MCF 10A (cell line): Measurements from ENCODE around the gene PIK3R3. TPM values are rescaled to one million over a fixed set of nuclear protein-coding genes. Genes with fewer than 3 reads are reported as not detected.
A peak's percentile ranks its signal among the peaks of the same experiment; 100 is the strongest.

ENCODE experiments used
- Bru-seq: library from RNA; stranded (reverse); fragments of 400-500 nt; gene quantifications from one replicate; lab custom pipeline; 2021; lab: Mats Ljungman, UMichigan
- BruChase-seq, 2 experiments: library from RNA; stranded (reverse); fragments of 400-500 nt; gene quantifications; one replicate each; lab custom pipeline; 2021; lab: Mats Ljungman, UMichigan
- BruUV-seq: library from RNA; stranded (reverse); fragments of 400-500 nt; replicated peaks from 2 replicates; lab custom pipeline; 2021; lab: Mats Ljungman, UMichigan
- CTCF ChIA-PET: fragments of 300-600 bp; sonication (Branson Sonifier 250); formaldehyde crosslinking; extraction: SDS; loops from one replicate; lab custom pipeline; 2021; ENCODE audit warnings: antibody characterized with exemption, inconsistent platforms; lab: Yijun Ruan, JAX
- POLR2A ChIA-PET: fragments of 300-600, 350-650 bp; sonication (Branson Sonifier 250); formaldehyde crosslinking; extraction: SDS; loops from one replicate; lab custom pipeline; 2020; ENCODE audit warnings: antibody characterized with exemption, inconsistent platforms; lab: Yijun Ruan, JAX
- DNase-seq: peaks from one replicate; pipeline ENCODE4 v3.0.0-alpha.2; 2018; ENCODE audit not compliant: unreplicated experiment
- H3K27ac Mint-ChIP-seq: one replicate; pipeline ENCODE4 v1.8.0; 2022; ENCODE audit warnings: mild to moderate bottlenecking, low read depth, mixed read lengths; ENCODE audit not compliant: unreplicated experiment
- H3K27me3 Mint-ChIP-seq: one replicate; pipeline ENCODE4 v1.8.0; 2022; ENCODE audit warnings: mixed read lengths; ENCODE audit not compliant: insufficient read depth, unreplicated experiment
- H3K36me3 Mint-ChIP-seq: one replicate; pipeline ENCODE4 v1.8.0; 2022; ENCODE audit warnings: mild to moderate bottlenecking, moderate library complexity, mixed read lengths; ENCODE audit not compliant: insufficient read depth, unreplicated experiment
- H3K4me1 Mint-ChIP-seq: one replicate; pipeline ENCODE4 v1.8.0; 2022; ENCODE audit warnings: mixed read lengths; ENCODE audit not compliant: insufficient read depth, unreplicated experiment
- H3K4me3 Mint-ChIP-seq: one replicate; pipeline ENCODE4 v1.8.0; 2022; ENCODE audit warnings: mild to moderate bottlenecking, moderate library complexity, mixed read lengths; ENCODE audit not compliant: unreplicated experiment
- H3K9me3 Mint-ChIP-seq: one replicate; pipeline ENCODE4 v1.8.0; 2022; ENCODE audit warnings: mixed read lengths; ENCODE audit not compliant: unreplicated experiment
- intact Hi-C: fragments of 100-400 bp; cut with micrococcal nuclease; formaldehyde crosslinking; loops from 2 replicates; pipeline ENCODE4 v1.14.1; 2022
- long read RNA-seq: library from polyadenylated mRNA; stranded (forward); transcript quantifications from one replicate; pipeline ENCODE4 v2.0.0, GENCODE V29; 2022
- total RNA-seq: library from RNA; stranded (reverse); gene quantifications from 2 replicates; pipeline ENCODE4 v1.2.3, GENCODE V29; 2022
- TF ChIP-seq, protein P1 (sequence below): fragments of 200-600 bp; IDR thresholded peaks from one replicate; pipeline ENCODE4 v1.8.0; 2022; ENCODE audit warnings: antibody characterized with exemption, mild to moderate bottlenecking; ENCODE audit not compliant: unreplicated experiment

Gene PIK3R3
- total RNA-seq (8.0 and 9.3 TPM in 2 replicates), Bru-seq, nascent RNA (percentile 63 among the genes with signal in this experiment), BruChase-seq, experiment 1, labeled RNA remaining after a 6-hour chase (percentile 82 among the genes with signal in this experiment), BruChase-seq, experiment 2, labeled RNA remaining after a 2-hour chase (percentile 90 among the genes with signal in this experiment)
- long read RNA-seq, full-length matches to known transcripts, result 26 of 26 reads
- long read RNA-seq, partial matches to known transcripts, result 0 of 26 reads
- long read RNA-seq, other reads (novel, unspliced or antisense), result 0 of 26 reads

GRCh38 chr1:46132529-46133180, at the start of gene PIK3R3:
Gene PIK3R3, minus strand, starts transcription at chr1:46132629. Its CDS starts 677 bp downstream, at chr1:46131952.
- peak within 1 kb of the TSS; percentile 100 for H3K27ac Mint-ChIP-seq
- peaks cover 43% of the 10 kb centered on the region for H3K4me1 Mint-ChIP-seq
- TF ChIP-seq, protein P1, sequence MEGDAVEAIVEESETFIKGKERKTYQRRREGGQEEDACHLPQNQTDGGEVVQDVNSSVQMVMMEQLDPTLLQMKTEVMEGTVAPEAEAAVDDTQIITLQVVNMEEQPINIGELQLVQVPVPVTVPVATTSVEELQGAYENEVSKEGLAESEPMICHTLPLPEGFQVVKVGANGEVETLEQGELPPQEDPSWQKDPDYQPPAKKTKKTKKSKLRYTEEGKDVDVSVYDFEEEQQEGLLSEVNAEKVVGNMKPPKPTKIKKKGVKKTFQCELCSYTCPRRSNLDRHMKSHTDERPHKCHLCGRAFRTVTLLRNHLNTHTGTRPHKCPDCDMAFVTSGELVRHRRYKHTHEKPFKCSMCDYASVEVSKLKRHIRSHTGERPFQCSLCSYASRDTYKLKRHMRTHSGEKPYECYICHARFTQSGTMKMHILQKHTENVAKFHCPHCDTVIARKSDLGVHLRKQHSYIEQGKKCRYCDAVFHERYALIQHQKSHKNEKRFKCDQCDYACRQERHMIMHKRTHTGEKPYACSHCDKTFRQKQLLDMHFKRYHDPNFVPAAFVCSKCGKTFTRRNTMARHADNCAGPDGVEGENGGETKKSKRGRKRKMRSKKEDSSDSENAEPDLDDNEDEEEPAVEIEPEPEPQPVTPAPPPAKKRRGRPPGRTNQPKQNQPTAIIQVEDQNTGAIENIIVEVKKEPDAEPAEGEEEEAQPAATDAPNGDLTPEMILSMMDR, result no peak
- peak within 1 kb of the TSS; percentile 75 for H3K4me3 Mint-ChIP-seq
- ChIA-PET POLR2A (interaction anchor here (0.5 to 5.9 kb wide), 30 partner anchors 9 to 612 kb away, joined by 3 to 68 read pairs (median 6); partner anchors contain the start of genes GPBP1L1, LURAP1, TMEM69 and TSPAN1), CTCF (interaction anchor here (0.6 to 2.0 kb wide), 4 partner anchors 43 to 316 kb away, joined by 3 to 11 read pairs (median 4); no protein-coding TSS in a partner anchor)
- no peaks in the 10 kb centered on the region for H3K9me3 Mint-ChIP-seq
- DNase-seq, result peak; percentile 98
- BruUV-seq, result no TSS peak
- peaks cover 16% of the 10 kb centered on the region for H3K36me3 Mint-ChIP-seq
- intact Hi-C loops, result loop anchor here (1.0 to 5.0 kb wide), 3 partner anchors 47 to 95 kb away; no protein-coding TSS in a partner anchor
- no peaks in the 10 kb centered on the region for H3K27me3 Mint-ChIP-seq

DNA sequence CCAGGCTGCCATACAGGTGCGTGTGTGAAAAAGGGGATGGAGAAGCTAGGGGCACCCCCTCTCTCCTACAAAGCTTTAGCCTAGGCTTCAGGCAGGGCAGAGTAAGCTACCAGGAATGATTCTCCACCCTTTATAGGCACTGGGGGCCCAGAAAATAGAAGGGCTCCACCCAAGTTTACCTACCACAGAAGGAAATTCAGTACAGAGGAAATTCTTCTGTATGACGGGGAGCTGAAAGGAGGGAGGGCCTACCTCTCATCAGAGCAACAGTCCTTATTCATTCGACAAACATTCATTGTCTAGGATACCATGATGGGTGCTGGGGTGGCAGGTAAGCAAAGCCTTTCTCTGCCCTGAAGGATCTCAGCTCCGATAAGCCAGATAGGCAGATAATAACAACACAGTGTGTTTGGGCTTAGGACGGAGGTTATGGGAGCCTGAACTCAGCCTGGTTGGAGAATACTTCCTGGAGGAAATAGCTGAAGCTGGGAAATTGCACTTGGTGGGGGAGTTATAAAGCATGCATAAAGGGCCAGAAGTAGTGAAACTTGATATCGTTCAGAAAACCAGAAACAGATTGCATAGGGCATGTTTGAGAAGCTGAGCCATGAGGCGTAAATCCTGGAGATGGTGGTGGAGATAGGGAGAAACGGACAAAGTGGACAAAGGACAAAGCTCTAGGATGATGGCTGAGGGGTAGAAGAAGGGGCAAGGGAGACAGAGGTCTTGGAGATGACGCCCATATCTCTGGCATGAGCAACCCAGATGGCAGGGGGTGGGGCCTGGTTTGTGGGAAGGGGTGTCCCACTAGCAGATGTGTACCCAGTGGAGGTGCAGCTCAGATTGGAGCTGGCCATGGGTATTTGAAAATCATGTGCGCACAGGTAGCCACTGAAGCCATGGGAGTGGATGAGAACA, 49.2 kb upstream of the PIK3R3 start:
- CTCF ChIA-PET, result interaction anchor here (0.6 to 11.5 kb wide), 25 partner anchors 9 to 339 kb away, joined by 3 to 266 read pairs (median 5); no protein-coding TSS in a partner anchor
- TF ChIP-seq, protein P1, result no peak
- DNase-seq, result peak; percentile 40
- H3K9me3 Mint-ChIP-seq, result no peaks in the 10 kb centered on the region
- H3K27ac Mint-ChIP-seq, result no peak overlapping the region
- H3K4me1 Mint-ChIP-seq, result peaks cover 17% of the 10 kb centered on the region
- POLR2A ChIA-PET, result interaction anchor here (0.6 to 6.6 kb wide), 23 partner anchors 14 to 496 kb away, joined by 3 to 125 read pairs (median 6); partner anchors contain the start of genes GPBP1L1, LRRC41, LURAP1 and PIK3R3
- no peak overlapping the region for H3K4me3 Mint-ChIP-seq
- intact Hi-C loops, result loop anchor here (5.0 kb wide), 1 partner anchor 166 kb away; no protein-coding TSS in a partner anchor
- H3K36me3 Mint-ChIP-seq, result peaks cover 20% of the 10 kb centered on the region
- BruUV-seq, result no TSS peak
- no peaks in the 10 kb centered on the region for H3K27me3 Mint-ChIP-seq

DNA sequence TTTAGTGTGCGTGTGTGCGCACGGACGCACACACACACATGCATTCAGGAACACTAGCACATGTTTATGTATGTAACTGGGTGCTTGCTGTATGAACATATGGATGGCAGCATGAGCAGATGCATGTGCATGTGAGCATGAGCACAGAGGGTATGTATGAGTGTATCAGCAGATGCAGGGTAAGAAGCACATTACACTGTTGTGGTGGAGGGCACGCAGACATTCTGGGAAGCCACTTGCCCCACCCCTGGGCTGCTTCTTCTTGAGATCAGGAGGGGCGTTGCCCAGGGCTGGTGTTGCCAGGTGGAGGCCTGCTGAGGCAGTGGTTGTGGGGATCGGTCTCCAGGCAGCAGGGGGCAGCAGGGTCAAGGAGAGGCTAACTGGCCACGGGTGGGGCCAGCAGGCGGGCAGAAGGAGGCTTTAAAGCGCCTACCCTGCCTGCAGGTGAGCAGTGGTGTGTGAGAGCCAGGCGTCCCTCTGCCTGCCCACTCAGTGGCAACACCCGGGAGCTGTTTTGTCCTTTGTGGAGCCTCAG, 47.7 kb upstream of the PIK3R3 start:
- TF ChIP-seq, protein P1, result peak; percentile 68
- ChIA-PET CTCF (interaction anchor here (0.5 to 11.5 kb wide), 30 partner anchors 11 to 377 kb away, joined by 3 to 266 read pairs (median 4); no protein-coding TSS in a partner anchor), POLR2A (interaction anchor here (0.5 to 6.6 kb wide), 15 partner anchors 9 to 494 kb away, joined by 3 to 125 read pairs (median 6); partner anchors contain the start of genes GPBP1L1, NSUN4, PIK3R3 and POMGNT1)
- H3K9me3 Mint-ChIP-seq, result no peaks in the 10 kb centered on the region
- no TSS peak for BruUV-seq
- no peaks in the 10 kb centered on the region for H3K27me3 Mint-ChIP-seq
- H3K27ac Mint-ChIP-seq, result no peak overlapping the region
- intact Hi-C loops, result loop anchor here (1.0 to 5.0 kb wide), 2 partner anchors 43 to 167 kb away; no protein-coding TSS in a partner anchor
- peak; percentile 85 for DNase-seq
- peaks cover 10% of the 10 kb centered on the region for H3K36me3 Mint-ChIP-seq
- peaks cover 14% of the 10 kb centered on the region for H3K4me1 Mint-ChIP-seq
- no peak overlapping the region for H3K4me3 Mint-ChIP-seq
